Nephron (organoid): Measurements from ENCODE around the gene EIF4E1B.

Experiments used
- H3K27ac Mint-ChIP-seq, 3 experiments: 2 replicates each; pipeline ENCODE4 v1.8.0; 2020; ENCODE audit warnings: mixed read lengths in 3 of 3, mild to moderate bottlenecking in 2 of 3, moderate library complexity in 1 of 3
- H3K27me3 Mint-ChIP-seq: 2 replicates; pipeline ENCODE4 v1.8.0; 2021; ENCODE audit warnings: low read depth, mild to moderate bottlenecking, moderate library complexity, mixed read lengths
- H3K36me3 Mint-ChIP-seq: 2 replicates; pipeline ENCODE4 v1.8.0; 2020; ENCODE audit warnings: low read depth, mixed read lengths
- H3K4me1 Mint-ChIP-seq: 2 replicates; pipeline ENCODE4 v1.8.0; 2020; ENCODE audit warnings: mixed read lengths
- H3K4me3 Mint-ChIP-seq, 3 experiments: 2 replicates each; pipeline ENCODE4 v1.8.0; 2020; ENCODE audit warnings: mild to moderate bottlenecking in 3 of 3, mixed read lengths in 3 of 3, moderate library complexity in 2 of 3
- H3K9me3 Mint-ChIP-seq: 2 replicates; pipeline ENCODE4 v1.8.0; 2020; ENCODE audit warnings: mixed read lengths
- CTCF ChIP-seq, 3 experiments: fragments of 200-600 bp; sonication (generic); IDR thresholded peaks; one replicate each; pipeline ENCODE4 v1.5.0; 2021; ENCODE audit warnings: antibody characterized with exemption in 3 of 3; ENCODE audit not compliant: unreplicated experiment in 3 of 3

Gene EIF4E1B

GRCh38 chr5:176660860-176661641, 30.6 kb downstream of the EIF4E1B start:
- Mint-ChIP-seq H3K9me3 (peaks cover 3% of the 10 kb centered on the region), H3K4me3 (no peak overlapping the region), H3K36me3 (peaks cover 4% of the 10 kb centered on the region), H3K4me1 (peaks cover 6% of the 10 kb centered on the region), H3K27ac (no peak overlapping the region), H3K27me3 (peaks cover 43% of the 10 kb centered on the region)
- TF ChIP-seq CTCF (IDR thresholded peaks at IDR 0.05; ENCODE audit: unreplicated experiment in 3 of 3) = peak; percentile 95 to 97 (median 97)

- Mint-ChIP-seq H3K4me3 (no peak overlapping the region), H3K27me3 (peaks cover 49% of the 10 kb centered on the region), H3K4me1 (peaks cover 6% of the 10 kb centered on the region), H3K9me3 (peaks cover 3% of the 10 kb centered on the region), H3K36me3 (peaks cover 4% of the 10 kb centered on the region), H3K27ac (no peak overlapping the region)
- no peak for TF ChIP-seq CTCF (IDR thresholded peaks at IDR 0.05; ENCODE audit: unreplicated experiment in 3 of 3)
Observed at GRCh38 chr5:176661676-176662075, 31.2 kb downstream of the EIF4E1B start.

- no peak for TF ChIP-seq CTCF (IDR thresholded peaks at IDR 0.05; ENCODE audit: unreplicated experiment in 3 of 3)
- H3K27ac Mint-ChIP-seq = no peak overlapping the region
- peaks cover 52% of the 10 kb centered on the region for H3K27me3 Mint-ChIP-seq
- no peak overlapping the region for H3K4me3 Mint-ChIP-seq
- H3K4me1 Mint-ChIP-seq = peaks cover 6% of the 10 kb centered on the region
- peaks cover 4% of the 10 kb centered on the region for H3K36me3 Mint-ChIP-seq
- peaks cover 3% of the 10 kb centered on the region for H3K9me3 Mint-ChIP-seq
Observed at GRCh38 chr5:176662371-176663333, 32.2 kb downstream of the EIF4E1B start.

- H3K4me3 Mint-ChIP-seq = no peak overlapping the region
- no peaks in the 10 kb centered on the region for H3K36me3 Mint-ChIP-seq
- peaks cover 54% of the 10 kb centered on the region for H3K27me3 Mint-ChIP-seq
- H3K27ac Mint-ChIP-seq = no peak overlapping the region
- no peaks in the 10 kb centered on the region for H3K4me1 Mint-ChIP-seq
- no peak for TF ChIP-seq CTCF (IDR thresholded peaks at IDR 0.05; ENCODE audit: unreplicated experiment in 3 of 3)
- H3K9me3 Mint-ChIP-seq = peaks cover 3% of the 10 kb centered on the region
Observed at GRCh38 chr5:176663566-176663965, 33.1 kb downstream of the EIF4E1B start.

GRCh38 chr5:176664479-176664878, 34.0 kb downstream of the EIF4E1B start:
- H3K27me3 Mint-ChIP-seq = peaks cover 56% of the 10 kb centered on the region
- TF ChIP-seq CTCF (IDR thresholded peaks at IDR 0.05; ENCODE audit: unreplicated experiment in 3 of 3) = no peak
- no peaks in the 10 kb centered on the region for H3K36me3 Mint-ChIP-seq
- H3K4me3 Mint-ChIP-seq = no peak overlapping the region
- H3K9me3 Mint-ChIP-seq = peaks cover 3% of the 10 kb centered on the region
- H3K27ac Mint-ChIP-seq = no peak overlapping the region
- no peaks in the 10 kb centered on the region for H3K4me1 Mint-ChIP-seq
